H54 (cell line): ENCODE results near the gene TOR1B.

Source experiments
- DNase-seq: peaks from one replicate; pipeline ENCODE4 v3.0.0; 2011; ENCODE audit warnings: low spot score, mixed read lengths; ENCODE audit not compliant: insufficient read length
- FAIRE-seq: peaks from 3 replicates; lab custom pipeline; 2011; peaks lifted over from hg19 to GRCh38; lab: Jason Lieb, UNC
- POLR2A ChIP-seq: IDR thresholded peaks from 2 replicates; pipeline ENCODE4 v1.6.1; 2011; ENCODE audit warnings: low read depth, mild to moderate bottlenecking, low read length

The TOR1B gene

DNA sequence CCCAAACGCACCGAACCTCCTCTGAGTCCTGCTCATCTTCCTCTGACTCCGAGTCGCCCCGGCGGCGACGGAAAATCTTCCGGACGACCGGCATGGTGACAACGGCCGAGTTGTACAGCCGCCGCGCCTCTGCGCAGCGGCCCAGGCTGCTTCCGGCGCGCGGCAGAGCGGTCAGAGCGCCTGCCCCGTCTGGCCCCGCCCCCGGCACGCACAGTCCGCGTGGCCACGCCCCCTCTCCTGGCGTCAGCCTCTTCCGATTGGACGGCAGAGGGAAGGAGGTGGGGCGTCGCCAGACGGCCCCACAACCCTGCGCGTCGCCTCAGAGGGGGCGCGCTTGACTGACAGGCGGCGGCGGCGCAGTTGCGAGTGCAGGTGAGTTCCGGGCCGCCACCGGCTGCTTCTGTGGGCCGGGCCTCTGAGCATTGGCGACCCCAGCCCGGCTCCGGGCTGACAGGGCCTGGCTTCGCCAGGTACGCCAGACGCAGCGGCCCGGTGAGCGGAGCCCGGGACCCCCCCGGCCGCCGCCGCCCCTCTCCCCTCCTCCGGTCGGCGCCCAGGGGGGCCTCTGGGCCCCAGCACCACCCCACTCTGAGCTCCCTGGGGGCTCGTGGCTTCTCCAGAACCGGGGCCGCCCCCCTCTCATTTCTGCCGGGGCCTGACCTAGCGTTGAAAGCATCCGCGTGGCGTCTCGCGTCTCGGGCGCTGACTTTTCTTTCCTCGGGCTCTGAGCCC is 32.3 kb downstream of the TOR1B start, which contains the start of the genes C9orf78 and USP20:
TSS of gene C9orf78 (minus strand) at position 148 of the 732 bp plus-strand sequence. CDS start at position 94, 54 bp downstream.
TSS of gene USP20 (plus strand) at position 331 of the 732 bp plus-strand sequence. CDS start 17,098 bp downstream, outside the sequence.
- peak; percentile 78 for DNase-seq
- FAIRE-seq, result peak; percentile 33
- TF ChIP-seq POLR2A, result peak; percentile 85

DNA sequence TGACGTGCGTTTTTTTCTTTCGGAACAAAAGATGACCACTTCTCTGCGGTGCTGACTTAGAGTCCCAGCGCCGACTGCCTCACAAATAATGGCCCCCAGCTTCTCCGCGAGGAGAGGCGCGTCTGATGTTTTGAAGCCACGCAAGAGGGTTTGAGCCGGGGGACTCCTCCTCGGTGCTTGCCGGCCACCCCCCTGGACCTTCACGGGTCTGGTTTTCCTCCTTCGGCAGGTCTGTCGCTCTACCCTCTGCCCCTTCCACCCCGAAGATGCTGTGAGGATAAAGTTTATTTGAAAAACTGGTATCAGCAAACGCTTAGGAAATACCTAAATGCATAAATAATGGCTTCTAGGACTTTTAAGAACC is 32.9 kb downstream of the TOR1B start:
- no peak for TF ChIP-seq POLR2A
- FAIRE-seq (no peak), DNase-seq (no peak)

DNA sequence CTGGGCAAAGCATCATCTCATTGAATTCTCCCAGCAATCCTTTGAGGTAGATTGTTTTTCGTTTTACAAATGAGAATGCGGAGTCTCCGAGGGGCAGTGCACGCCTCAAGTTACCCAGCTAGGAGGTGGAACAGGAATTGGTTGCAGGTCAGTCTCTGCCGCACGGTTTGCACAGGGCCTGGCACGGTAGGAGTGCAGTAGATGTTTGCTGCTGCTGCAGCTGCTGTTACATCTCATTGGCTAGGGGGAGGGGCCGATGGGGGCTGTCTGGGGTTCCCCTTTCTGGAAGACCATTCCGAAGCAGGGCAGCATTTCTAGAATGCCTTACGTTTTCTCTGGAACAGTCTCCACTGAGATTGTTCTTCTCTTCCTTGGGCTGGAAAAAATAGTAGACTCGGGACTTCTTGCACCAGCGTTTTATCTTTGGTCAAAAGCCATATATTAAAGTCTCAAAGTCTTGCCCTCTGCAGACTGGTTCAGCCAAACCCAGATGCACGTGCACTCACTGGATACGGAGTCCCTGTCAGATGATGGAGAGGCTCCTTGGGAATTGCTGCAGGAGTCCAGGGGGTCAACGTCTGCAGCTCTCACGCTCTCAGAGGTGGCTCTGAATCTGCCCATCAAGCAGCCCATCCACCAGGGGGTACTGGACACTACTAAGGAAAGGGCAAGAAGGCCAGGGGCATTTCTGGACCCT is 33.5 kb downstream of the TOR1B start:
- DNase-seq (no peak), FAIRE-seq (no peak)
- no peak for TF ChIP-seq POLR2A

DNA sequence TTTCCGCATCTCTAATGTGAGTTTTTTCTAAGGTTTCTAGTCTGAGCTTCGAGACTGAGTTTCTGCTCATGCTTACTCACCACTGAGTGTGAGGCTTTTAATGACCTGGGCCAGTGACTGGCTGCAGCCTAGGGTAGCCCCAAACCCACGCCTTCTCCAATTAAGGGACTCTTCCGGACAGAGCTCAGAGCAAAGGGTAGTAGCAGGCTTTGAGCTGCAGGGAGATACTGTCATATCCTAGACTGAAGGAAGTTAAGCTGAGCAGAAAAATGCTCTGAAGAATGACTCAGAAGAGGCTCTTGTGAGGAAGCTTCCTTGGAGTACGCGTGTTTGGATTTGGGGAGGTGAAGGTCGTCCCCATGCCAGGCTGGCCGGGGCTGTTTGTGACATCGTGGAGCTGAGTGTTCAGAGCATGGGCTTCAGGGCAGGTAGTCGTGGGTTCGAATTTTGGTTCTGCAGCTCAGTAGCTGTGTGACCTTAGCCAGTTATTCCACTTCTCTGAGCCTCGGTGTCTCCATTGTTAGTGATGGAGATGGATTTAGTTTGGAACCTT is 35.8 kb downstream of the TOR1B start:
- DNase-seq, result peak; percentile 68
- FAIRE-seq, result peak; percentile 89

DNA sequence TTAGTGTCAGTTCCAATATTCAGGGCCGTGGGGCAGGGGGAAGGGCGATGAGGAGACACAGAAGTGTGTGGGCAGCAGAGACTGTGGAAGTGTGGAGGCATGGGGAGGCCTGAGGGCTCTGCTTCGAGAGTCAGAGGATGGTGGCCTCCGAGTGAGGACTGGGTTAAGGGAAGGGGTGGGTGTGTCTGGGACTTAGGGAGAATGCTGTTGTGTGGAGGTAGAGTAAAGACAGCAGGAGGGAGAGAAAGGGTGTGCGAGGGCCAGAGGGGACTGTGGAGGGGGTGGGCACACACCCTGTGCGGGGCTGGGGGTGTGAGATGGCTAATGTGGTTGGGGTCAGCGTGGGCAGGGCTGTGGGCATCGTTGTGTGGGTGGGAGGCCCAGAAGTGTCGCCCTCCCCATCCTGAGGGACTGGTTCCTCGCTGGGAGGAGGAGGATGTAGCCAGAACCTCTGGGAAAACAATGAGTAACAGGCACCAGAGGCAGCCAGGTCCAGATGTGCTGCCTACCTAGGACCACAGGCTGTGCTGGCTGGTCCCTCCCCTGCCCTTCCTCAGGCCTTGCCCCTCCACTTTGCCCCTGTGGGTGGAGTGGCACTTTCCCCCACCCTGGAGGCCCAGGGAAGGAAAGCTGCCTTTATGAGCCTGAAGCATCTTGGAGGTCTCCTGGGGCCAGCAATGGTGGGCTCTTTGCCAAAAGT is 36.5 kb downstream of the TOR1B start:
- TF ChIP-seq POLR2A, result no peak
- FAIRE-seq, result no peak

More for the DNA sequence above, 35.8 kb downstream of the TOR1B start:
- TF ChIP-seq POLR2A, result no peak

DNA sequence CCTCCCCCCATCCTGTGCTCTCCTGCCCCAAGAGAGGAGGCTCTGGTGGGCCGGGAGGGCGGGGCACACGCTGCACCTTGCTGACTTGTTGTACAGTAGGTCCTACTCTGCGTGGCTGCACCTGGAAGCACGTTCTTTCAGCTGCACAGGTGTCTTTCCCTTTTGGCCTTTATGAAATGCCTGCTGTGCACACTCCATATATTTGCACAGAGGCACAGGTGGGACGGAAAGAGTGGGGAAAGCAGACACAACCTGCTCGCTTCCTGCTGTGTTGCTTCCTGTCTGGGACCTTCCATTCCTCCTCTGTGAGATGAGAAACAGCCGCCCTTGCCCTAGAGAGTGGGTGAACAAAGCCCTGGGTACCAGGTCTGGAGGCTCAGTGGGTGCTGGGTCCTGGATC is 37.0 kb downstream of the TOR1B start:
- DNase-seq (no peak), FAIRE-seq (no peak)
- no peak for TF ChIP-seq POLR2A

More for the DNA sequence above, 36.5 kb downstream of the TOR1B start:
- DNase-seq, result no peak

DNA sequence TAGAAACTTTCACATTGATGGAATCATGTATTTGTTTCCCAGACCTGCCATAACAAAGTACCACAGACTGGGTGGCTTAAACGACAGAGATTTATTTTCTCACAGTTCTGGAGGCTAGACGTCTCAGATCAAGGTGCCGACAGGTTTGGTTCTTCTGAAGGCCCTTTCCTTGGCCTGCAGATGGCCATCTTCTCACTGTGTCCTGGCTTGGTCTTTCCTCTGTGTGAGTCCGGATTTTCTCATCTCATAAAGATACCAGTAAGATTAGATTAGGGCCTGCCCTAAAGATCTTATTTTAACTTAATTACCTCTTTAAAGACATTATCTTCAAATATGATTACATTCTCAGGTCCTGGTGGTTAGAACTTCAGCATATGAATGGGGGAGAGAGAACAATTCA is 38.1 kb downstream of the TOR1B start:
- TF ChIP-seq POLR2A, result no peak
- DNase-seq (no peak), FAIRE-seq (no peak)

DNA sequence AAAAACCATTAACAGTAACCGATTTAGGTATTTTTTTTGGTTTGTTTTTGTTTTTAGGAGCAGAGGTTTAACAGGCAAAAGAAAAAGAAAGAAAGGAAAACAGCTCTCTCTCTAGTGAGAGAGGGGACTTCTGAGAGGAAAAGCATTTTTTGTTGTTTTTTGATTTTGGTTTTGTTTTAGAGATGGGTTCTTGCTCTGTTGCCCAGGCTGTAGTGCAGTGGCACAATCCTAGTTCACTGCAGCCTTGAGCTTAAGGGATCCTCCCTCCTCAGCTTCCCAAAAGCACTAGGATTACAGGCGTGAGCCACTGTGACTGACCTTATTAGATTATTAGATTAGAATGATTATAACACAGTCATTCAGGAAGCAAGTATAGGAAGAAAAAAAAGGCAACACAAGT is 42.4 kb downstream of the TOR1B start:
- no peak for TF ChIP-seq POLR2A
- FAIRE-seq, result no peak
- DNase-seq, result no peak

DNA sequence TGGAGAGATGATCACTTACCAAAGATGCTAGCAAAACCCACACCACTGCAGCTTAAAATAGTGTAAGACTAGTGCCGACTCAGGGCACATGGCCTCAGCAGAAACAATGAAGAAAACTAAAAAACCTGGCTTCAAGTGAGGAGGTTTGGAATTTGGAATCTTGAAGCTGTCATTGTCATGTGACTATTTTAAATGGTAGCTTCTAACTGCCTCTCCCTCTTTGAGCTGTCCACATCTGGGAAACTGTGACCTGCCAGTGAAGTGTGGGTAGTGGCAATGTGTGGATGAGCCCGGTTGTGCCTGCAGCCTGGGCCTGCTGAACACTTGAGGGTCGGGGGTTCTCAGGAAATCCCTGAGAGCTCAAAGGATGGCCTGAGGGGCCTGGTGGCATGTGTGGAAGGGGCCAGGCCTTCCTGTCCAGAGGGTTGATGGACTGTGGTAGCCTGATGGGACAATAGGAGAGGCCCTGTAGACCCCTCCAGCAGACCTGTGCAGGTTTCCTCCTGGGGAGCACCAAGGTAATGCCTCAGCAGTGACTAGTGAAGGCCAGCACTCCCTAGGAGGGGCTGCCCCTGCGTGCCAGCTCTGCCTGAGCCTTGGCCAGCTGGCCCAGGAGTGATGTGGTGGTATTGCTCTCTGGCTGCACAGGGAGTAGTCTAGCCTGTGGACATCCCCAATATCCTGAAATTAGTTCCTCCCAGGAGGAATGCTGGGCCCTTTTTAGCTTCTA is 45.9 kb downstream of the TOR1B start:
- TF ChIP-seq POLR2A, result no peak
- no peak for DNase-seq
- FAIRE-seq, result no peak

DNA sequence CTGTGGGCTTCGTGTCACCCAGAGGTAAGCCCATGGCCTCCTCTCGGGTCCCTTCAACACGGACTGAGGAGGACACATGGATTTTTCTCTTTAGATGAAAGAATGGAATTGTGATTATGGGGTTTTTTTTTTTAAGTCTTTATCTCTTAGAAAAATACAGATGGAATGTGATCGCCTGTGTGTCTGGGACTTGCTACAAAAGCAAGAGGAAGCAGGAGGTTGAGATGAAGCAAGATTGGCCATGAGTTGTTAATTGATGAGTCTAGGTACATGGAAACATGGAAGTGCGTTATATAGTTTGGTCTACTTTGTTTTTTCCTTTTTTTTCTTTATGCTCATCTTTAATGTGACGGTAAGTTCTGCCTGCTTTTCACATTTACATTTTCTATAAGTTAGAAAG is 46.9 kb downstream of the TOR1B start:
- FAIRE-seq (no peak), DNase-seq (no peak)
- no peak for TF ChIP-seq POLR2A

DNA sequence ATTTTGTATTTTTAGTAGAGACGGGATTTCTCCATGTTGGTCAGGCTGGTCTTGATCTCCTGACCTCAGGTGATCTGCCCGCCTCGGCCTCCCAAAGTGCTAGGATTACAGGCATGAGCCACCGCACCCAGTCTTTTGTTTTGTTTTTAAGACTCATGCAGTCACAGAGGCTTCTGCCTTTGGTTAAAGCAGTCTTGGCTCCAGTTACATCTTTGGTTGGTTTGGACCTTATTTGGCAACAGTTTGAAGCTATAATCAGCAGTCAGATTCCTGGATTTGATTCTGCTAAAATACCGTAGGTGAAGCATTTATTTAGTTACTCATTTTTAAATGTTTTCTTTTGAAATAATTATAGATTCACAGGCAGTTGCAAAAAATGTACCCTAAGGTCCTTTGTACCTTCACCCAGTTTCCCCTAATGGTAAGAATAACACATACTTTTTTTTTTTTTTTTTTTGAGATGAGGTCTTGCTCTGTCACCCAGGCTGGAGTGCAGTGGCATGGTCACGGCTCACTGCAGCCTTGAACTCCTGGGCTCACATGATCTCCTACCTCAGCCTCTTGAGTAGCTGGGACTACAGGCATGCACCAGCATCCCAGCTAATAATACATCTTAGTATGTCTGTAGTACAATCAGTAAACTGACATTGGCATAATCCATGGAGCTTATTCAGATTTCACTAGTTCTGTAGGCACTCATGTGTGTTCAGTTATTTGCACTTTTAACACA is 48.0 kb downstream of the TOR1B start:
- FAIRE-seq (no peak), DNase-seq (no peak)
- no peak for TF ChIP-seq POLR2A

DNA sequence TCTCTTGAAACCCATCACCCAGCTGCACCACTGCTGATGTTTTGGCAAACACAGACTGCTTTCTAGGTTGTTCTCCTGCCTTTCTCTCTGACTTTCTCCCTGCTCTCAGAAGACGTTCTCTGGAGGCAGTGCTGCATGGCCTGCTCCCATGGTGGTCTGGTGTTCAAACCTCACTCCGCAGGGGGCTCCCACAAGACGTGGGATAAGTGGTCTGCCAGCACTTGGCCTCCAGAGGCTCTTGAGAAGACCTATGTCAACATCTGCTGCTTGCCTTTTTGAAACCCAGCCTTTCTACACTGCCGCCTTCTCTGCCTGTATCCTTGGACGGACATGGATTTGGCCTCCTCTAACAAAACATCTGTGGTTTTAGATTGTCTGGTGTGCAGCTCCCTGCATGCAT is 48.8 kb downstream of the TOR1B start:
- DNase-seq (no peak), FAIRE-seq (no peak)
- no peak for TF ChIP-seq POLR2A
